H1 (cell line): ENCODE results near the gene ARHGAP6. TPM values are rescaled to one million over a fixed set of nuclear protein-coding genes. Genes with fewer than 3 reads are reported as not detected.

Experiments used
- CBX5 ChIP-seq: fragments of 300-800, 300-1000 bp; sonication (generic); IDR thresholded peaks from 2 replicates; pipeline ENCODE4 v1.7.1; 2016; ENCODE audit warnings: antibody characterized with exemption, low read length, low read depth
- CHD7 ChIP-seq: fragments of 300-600 bp; sonication (generic); IDR thresholded peaks from 2 replicates; pipeline ENCODE4 v1.7.1; 2012; ENCODE audit warnings: low read length, moderate library complexity, mild to moderate bottlenecking, inconsistent platforms; ENCODE audit not compliant: insufficient replicate concordance
- TAF7 ChIP-seq: optimal IDR thresholded peaks from 2 replicates; pipeline ENCODE3; 2011; ENCODE audit warnings: low read depth, mild to moderate bottlenecking, inconsistent platforms, low read length, moderate library complexity, borderline replicate concordance
- TBP ChIP-seq: IDR thresholded peaks from 2 replicates; pipeline ENCODE4 v1.6.1; 2011; ENCODE audit warnings: low read depth, low read length, improper control_type of control experiment
- polyA plus RNA-seq, 7 experiments: library from polyadenylated mRNA; depleted of rRNA in 3 of 7; stranded (reverse) in 5 of 7; unstranded in 2 of 7; fragments of >200 nt in 5 of 7; fragments of 200-250 nt in 2 of 7; gene quantifications; 1 replicate in 5 of 7; 2 replicates in 1 of 7; 4 replicates in 1 of 7; pipeline versions ENCODE4 v1.2.1 to v1.2.3, GENCODE V29; 2011 to 2013; ENCODE audit warnings: missing spikeins in 2 of 7, mixed read lengths in 2 of 7
- total RNA-seq: library from RNA; stranded (reverse); fragmentation: NEBNext Ultra II Directional; extraction: Animal tissue kit (Norgen Biotek cat#: 25700); gene quantifications from 2 replicates; pipeline ENCODE4 v1.2.1, GENCODE V29; 2021

ARHGAP6 gene
- total and polyA plus RNA-seq, 2 of the 8 experiments (the other 6 are each of a cell fraction or from before 2014, with no cell fraction given): 0.35 to 0.82 TPM

DNA sequence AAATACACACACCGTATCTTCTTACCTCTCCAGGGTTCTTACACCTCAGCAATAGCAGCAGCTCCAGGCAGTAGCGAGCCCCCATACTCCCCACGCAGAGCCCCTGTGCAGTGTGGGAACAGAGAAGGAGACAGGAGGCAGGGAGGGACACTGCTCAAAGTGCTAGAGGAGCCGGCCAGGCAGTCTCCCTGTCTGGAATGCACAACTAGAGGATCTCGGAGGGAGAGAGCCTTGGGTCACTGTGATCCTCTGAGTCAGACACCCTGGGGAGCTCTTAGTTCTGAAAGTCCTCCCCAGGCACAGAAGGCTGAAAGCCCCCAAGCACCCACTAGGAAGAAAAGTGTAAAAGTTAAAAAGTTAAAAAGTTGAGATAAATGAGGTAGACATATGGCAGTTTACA, 356.5 kb downstream of the ARHGAP6 start (continued):
- TF ChIP-seq CHD7 (no peak), TAF7 (no peak), CBX5 (no peak), TBP (no peak)
